Activated CD8-positive, alpha-beta T cell treated with anti-CD3 and anti-CD28 coated beads for 36 hours (primary cell): ENCODE data around the gene GPR157. TPM values are rescaled to one million over a fixed set of nuclear protein-coding genes. Genes with fewer than 3 reads are reported as not detected.
A peak's percentile ranks its signal among the peaks of the same experiment; 100 is the strongest.

Experiments used
- ATAC-seq: fragments of 200-7000 bp; cut with Tn5 transposase; one replicate; pipeline ENCODE4 v1.10.0; 2021; ENCODE audit warnings: mild to moderate bottlenecking, moderate library complexity
- CTCF ChIA-PET: fragments of 350-600 bp; sonication (Branson Sonifier 250); formaldehyde crosslinking; loops from one replicate; lab custom pipeline; 2021; ENCODE audit warnings: antibody characterized with exemption; lab: Charles Lee
- POLR2A ChIA-PET: fragments of 350-600 bp; sonication (Branson Sonifier 250); formaldehyde crosslinking; loops from one replicate; lab custom pipeline; 2021; ENCODE audit warnings: antibody characterized with exemption; lab: Charles Lee
- DNase-seq: peaks from one replicate; pipeline ENCODE4 v3.0.0-alpha.2; 2020
- H3K27ac Mint-ChIP-seq: one replicate; pipeline ENCODE4 v1.8.0; 2021; ENCODE audit warnings: mild to moderate bottlenecking, mixed read lengths
- H3K27me3 Mint-ChIP-seq: one replicate; pipeline ENCODE4 v1.8.0; 2021; ENCODE audit warnings: mixed read lengths
- H3K36me3 Mint-ChIP-seq: one replicate; pipeline ENCODE4 v1.8.0; 2021; ENCODE audit warnings: low read depth, mixed read lengths
- H3K4me1 Mint-ChIP-seq: one replicate; pipeline ENCODE4 v1.8.0; 2021; ENCODE audit warnings: low read depth, mixed read lengths
- H3K4me3 Mint-ChIP-seq: one replicate; pipeline ENCODE4 v1.8.0; 2021; ENCODE audit warnings: mild to moderate bottlenecking, moderate library complexity, mixed read lengths
- H3K9me3 Mint-ChIP-seq: one replicate; pipeline ENCODE4 v1.8.0; 2021; ENCODE audit warnings: mixed read lengths
- CTCF ChIP-seq: fragments of 200-600 bp; IDR thresholded peaks from one replicate; pipeline ENCODE4 v1.8.0; 2022; ENCODE audit warnings: antibody characterized with exemption, mild to moderate bottlenecking
- intact Hi-C: fragments of 100-400 bp; cut with micrococcal nuclease; formaldehyde crosslinking; loops from one replicate; pipeline ENCODE4 v1.10.0; 2022
- total RNA-seq, 2 experiments: library from RNA; stranded (reverse); gene quantifications; one replicate each; pipeline ENCODE4 v1.2.3, GENCODE V29; 2021

GPR157 gene
- total RNA-seq, 2 experiments from 2014 or later, result 3.4 to 4.7 TPM

DNA sequence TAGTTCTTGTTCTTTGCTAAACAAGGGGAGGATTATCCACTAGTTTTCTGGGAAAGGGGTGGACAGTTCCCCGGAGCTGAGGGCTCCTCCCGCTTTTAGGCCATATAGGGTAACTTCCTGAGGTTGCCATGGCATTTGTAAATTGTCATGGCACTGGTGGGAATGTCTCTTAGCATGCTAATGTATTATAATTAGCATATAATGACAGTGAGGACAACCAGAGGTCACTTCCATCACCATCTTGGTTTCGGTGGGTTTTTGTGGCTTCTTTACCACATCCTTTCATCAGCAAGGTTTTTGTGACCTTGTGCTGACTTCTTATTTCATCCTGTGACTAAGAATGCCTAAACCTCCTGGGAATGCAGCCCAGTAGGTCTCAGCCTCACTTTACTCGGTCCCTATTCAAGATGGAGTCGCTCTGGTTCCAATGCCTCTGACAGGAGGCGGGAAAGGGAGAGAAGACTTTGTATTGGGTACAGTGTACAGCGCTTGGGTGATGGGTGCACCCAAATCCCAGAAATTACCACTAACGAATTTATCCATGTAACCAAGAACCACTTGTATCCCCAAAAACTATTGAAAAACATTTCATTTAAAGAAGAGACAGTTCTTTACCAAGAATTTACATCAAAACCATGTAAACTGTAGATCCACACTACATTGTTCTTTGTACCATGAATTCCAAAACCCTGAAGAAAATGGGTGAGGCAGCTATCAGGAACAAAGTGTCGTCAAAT lies 50.7 kb downstream of the GPR157 start:
- POLR2A ChIA-PET, result no interaction called here
- H3K9me3 Mint-ChIP-seq, result no peaks in the 10 kb centered on the region
- CTCF ChIA-PET, result interaction anchor here (0.9 kb wide), 1 partner anchor 73 kb away, joined by 3 read pairs; no protein-coding TSS in a partner anchor
- intact Hi-C loops, result no loop called here
- ATAC-seq (peak; percentile 49), DNase-seq (peak; percentile 54)
- peaks cover 17% of the 10 kb centered on the region for H3K4me1 Mint-ChIP-seq
- H3K4me3 Mint-ChIP-seq, result no peak overlapping the region
- H3K36me3 Mint-ChIP-seq, result no peaks in the 10 kb centered on the region
- H3K27me3 Mint-ChIP-seq, result peaks cover 30% of the 10 kb centered on the region
- TF ChIP-seq CTCF, result no peak
- H3K27ac Mint-ChIP-seq, result no peak overlapping the region

GRCh38 chr1:9075022-9075421 lies 53.9 kb downstream of the GPR157 start:
- intact Hi-C loops, result no loop called here
- TF ChIP-seq CTCF, result no peak
- H3K9me3 Mint-ChIP-seq, result no peaks in the 10 kb centered on the region
- H3K36me3 Mint-ChIP-seq, result no peaks in the 10 kb centered on the region
- CTCF ChIA-PET, result no interaction called here
- H3K4me3 Mint-ChIP-seq, result no peak overlapping the region
- POLR2A ChIA-PET, result no interaction called here
- no peak overlapping the region for H3K27ac Mint-ChIP-seq
- H3K4me1 Mint-ChIP-seq, result peaks cover 13% of the 10 kb centered on the region
- ATAC-seq, result no peak
- DNase-seq, result no peak
- H3K27me3 Mint-ChIP-seq, result peaks cover 30% of the 10 kb centered on the region

- POLR2A ChIA-PET, result no interaction called here
- Mint-ChIP-seq H3K4me3 (no peak overlapping the region), H3K9me3 (no peaks in the 10 kb centered on the region), H3K27ac (no peak overlapping the region), H3K4me1 (peaks cover 3% of the 10 kb centered on the region), H3K36me3 (no peaks in the 10 kb centered on the region), H3K27me3 (peaks cover 17% of the 10 kb centered on the region)
- CTCF ChIA-PET, result no interaction called here
- DNase-seq (no peak), ATAC-seq (no peak)
- intact Hi-C loops, result no loop called here
- no peak for TF ChIP-seq CTCF
Observed at GRCh38 chr1:9073143-9073542, 55.8 kb downstream of the GPR157 start.

DNA sequence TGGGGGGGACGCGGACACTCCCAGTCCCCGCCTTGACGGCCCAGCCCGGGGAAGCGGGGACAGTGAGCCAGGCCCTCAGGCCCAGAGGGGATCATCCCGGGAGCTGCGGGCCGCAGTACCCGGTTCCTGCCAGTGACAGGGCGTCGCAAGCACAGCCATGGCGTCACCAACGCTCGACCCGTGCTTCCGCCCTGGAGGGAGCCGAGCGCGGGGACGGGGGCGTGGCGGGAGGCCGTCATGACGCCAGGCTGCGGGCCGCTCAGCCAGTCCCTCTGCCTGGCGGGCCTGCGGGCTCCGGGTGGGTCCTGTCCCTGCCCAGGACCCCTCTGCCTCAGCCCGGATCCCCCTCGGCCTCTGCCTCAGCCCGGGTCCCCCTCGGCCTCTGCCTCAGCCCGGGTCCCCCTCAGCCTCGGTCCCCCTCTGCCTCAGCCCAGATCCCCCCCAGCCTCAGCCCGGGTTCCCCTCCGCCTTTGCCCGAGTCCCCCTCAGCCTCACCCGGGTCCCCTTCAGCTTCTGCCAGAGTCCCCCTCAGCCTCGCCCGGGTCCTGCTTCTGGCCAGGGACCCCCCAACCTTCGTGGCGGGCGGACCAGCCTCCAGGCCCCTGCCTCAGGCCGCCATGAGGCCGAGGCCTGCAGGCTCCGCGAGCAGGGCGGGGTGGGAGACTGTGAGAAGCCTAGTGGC lies 57.2 kb downstream of the GPR157 start:
- ChIA-PET CTCF (interaction anchor here (0.7 kb wide), 1 partner anchor 70 kb away, joined by 3 read pairs; no protein-coding TSS in a partner anchor), POLR2A (no interaction called here)
- no peak overlapping the region for H3K27ac Mint-ChIP-seq
- H3K9me3 Mint-ChIP-seq, result no peaks in the 10 kb centered on the region
- no peak for TF ChIP-seq CTCF
- peaks cover 16% of the 10 kb centered on the region for H3K27me3 Mint-ChIP-seq
- ATAC-seq (no peak), DNase-seq (no peak)
- no peak overlapping the region for H3K4me3 Mint-ChIP-seq
- no peaks in the 10 kb centered on the region for H3K4me1 Mint-ChIP-seq
- H3K36me3 Mint-ChIP-seq, result no peaks in the 10 kb centered on the region
- intact Hi-C loops, result no loop called here

GRCh38 chr1:9070486-9070885 lies 58.4 kb downstream of the GPR157 start:
- H3K9me3 Mint-ChIP-seq, result no peaks in the 10 kb centered on the region
- no peak for TF ChIP-seq CTCF
- CTCF ChIA-PET, result interaction anchor here (1.0 kb wide), 2 partner anchors 40 to 65 kb away, joined by 3 read pairs; no protein-coding TSS in a partner anchor

More at GRCh38 chr1:9070486-9070885, 58.4 kb downstream of the GPR157 start:
- POLR2A ChIA-PET, result no interaction called here
- intact Hi-C loops, result no loop called here
- Mint-ChIP-seq H3K27ac (no peak overlapping the region), H3K36me3 (no peaks in the 10 kb centered on the region), H3K27me3 (peaks cover 9% of the 10 kb centered on the region), H3K4me1 (no peaks in the 10 kb centered on the region), H3K4me3 (no peak overlapping the region)
- ATAC-seq (no peak), DNase-seq (no peak)
